ENCODE measurements around the gene DDA1.

Gene DDA1

DNA sequence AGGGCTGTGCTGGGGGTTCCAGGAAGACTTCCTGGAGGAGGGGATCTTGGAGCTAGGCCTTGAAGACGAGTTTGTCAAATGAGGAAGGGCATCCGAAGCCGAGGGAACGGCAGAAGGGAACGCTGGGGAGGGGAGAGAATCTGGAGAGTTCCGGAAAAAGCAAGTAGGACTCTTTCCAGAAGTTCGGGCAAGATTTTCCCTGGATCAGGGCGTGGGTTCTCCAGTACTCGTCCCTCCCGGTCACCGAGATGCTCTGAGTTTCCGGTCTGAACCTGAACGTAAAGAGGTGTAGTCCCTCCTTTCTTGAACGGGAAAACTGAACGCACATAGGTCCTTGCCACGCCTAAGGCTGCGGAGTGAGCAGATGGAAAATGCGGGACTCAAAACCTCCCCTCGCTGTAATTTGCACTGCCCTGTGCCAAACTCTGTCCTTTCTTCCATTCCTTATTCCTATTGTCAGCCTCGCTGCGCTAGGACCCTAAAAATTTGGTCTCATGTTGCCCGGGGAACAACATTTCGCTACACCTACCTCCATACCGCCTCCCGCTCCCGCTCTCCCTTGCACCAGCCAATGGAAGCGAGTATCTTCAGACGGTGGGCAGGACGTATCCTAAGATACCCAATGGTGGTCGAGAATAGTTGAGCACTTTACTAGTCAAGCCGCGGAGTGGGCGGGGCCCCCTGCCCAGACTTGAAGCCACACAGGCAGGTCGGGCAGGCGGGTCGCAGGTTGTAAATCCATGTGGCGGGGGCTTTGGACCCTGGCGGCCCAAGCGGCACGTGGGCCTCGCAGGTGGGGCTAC lies 27.7 kb downstream of the DDA1 start, which contains the start of gene GTPBP3:
Gene GTPBP3 (plus strand): TSS at position 682 of the 803 bp plus-strand sequence. CDS start 59 bp downstream, at position 741.
- Mint-ChIP-seq H3K27me3 (ENCODE audit: low read depth, poor library complexity) (peaks cover 5% of the 10 kb centered on the region), H3K4me3 (peak within 1 kb of the TSS; percentile 96), H3K4me1 (peaks cover 61% of the 10 kb centered on the region), H3K36me3 (ENCODE audit: low read depth) (peaks cover 13% of the 10 kb centered on the region), H3K27ac (peak within 1 kb of the TSS; percentile 93), H3K9me3 (no peaks in the 10 kb centered on the region)
- peak; percentile 96 for DNase-seq
- TF ChIP-seq, protein P1, sequence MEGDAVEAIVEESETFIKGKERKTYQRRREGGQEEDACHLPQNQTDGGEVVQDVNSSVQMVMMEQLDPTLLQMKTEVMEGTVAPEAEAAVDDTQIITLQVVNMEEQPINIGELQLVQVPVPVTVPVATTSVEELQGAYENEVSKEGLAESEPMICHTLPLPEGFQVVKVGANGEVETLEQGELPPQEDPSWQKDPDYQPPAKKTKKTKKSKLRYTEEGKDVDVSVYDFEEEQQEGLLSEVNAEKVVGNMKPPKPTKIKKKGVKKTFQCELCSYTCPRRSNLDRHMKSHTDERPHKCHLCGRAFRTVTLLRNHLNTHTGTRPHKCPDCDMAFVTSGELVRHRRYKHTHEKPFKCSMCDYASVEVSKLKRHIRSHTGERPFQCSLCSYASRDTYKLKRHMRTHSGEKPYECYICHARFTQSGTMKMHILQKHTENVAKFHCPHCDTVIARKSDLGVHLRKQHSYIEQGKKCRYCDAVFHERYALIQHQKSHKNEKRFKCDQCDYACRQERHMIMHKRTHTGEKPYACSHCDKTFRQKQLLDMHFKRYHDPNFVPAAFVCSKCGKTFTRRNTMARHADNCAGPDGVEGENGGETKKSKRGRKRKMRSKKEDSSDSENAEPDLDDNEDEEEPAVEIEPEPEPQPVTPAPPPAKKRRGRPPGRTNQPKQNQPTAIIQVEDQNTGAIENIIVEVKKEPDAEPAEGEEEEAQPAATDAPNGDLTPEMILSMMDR (IDR thresholded peaks at IDR 0.05): no peak

DNA sequence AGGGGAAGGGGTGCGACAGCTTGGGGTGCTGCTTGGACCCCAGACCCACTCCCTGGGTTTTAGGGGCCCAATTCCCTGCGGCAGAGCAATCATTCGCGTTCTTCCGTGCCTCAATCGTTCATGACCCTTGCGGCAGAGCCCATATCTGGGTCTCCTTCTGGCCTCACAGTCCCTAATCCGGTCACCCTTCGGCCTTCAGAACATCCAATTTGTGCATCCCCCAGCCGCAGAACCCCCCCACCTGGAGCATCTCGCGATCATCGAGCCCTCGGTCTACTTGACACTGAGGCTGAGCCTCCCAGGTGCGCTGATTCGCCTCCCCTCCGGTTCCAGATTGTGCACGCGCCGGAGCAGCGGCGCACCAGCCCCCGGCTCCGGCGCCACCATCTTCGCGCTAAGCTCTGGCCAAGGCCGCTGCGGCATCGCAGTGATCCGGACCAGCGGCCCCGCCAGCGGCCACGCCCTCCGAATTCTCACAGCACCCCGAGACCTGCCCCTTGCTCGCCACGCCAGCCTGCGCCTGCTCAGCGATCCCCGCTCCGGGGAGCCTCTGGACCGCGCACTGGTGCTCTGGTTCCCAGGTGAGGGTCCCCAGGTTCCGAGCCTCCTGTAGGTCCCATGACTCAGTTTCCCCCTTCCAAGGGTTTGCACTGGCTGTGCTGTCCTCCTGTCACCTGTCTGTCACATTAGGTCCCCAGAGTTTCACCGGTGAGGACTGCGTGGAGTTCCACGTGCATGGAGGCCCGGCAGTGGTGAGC lies 28.5 kb downstream of the DDA1 start:
- peaks cover 56% of the 10 kb centered on the region for H3K4me1 Mint-ChIP-seq
- H3K4me3 Mint-ChIP-seq: peak overlapping the region; percentile 96
- no peaks in the 10 kb centered on the region for H3K9me3 Mint-ChIP-seq
- DNase-seq: peak; percentile 53
- peaks cover 9% of the 10 kb centered on the region for H3K36me3 Mint-ChIP-seq (ENCODE audit: low read depth)
- TF ChIP-seq, protein P1 (IDR thresholded peaks at IDR 0.05): no peak
- H3K27ac Mint-ChIP-seq: no peak overlapping the region
- peaks cover 7% of the 10 kb centered on the region for H3K27me3 Mint-ChIP-seq (ENCODE audit: low read depth, poor library complexity)

DNA sequence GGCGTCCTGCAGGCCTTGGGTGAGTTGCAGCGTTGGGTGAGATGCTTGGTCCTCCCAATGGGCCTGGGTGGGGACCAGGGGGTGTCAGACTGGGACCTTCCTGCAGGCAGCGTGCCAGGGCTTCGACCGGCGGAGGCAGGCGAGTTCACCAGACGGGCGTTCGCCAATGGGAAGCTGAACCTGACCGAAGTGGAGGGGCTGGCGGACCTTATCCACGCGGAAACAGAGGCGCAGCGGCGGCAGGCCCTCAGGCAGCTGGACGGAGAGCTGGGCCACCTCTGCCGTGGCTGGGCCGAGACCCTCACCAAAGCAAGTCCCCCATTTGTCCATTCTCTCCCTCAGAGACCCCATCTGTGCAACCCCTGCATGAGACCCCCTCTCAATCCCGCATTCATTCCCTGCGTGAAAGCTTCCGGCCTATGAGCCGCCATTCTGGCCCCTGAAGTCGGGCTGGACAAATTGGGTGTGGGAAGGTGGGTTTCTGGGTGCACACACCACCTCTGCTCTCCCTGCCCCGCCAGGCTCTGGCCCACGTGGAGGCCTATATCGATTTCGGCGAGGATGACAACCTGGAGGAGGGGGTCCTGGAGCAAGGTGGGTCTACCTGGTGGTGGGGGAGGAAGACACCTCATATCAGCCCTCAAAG lies 29.2 kb downstream of the DDA1 start:
- TF ChIP-seq, protein P1 (IDR thresholded peaks at IDR 0.05): no peak
- peaks cover 3% of the 10 kb centered on the region for H3K27me3 Mint-ChIP-seq (ENCODE audit: low read depth, poor library complexity)
- peaks cover 6% of the 10 kb centered on the region for H3K36me3 Mint-ChIP-seq (ENCODE audit: low read depth)
- H3K4me1 Mint-ChIP-seq: peaks cover 53% of the 10 kb centered on the region
- H3K9me3 Mint-ChIP-seq: no peaks in the 10 kb centered on the region
- H3K4me3 Mint-ChIP-seq: peak overlapping the region; percentile 96
- DNase-seq: no peak
- no peak overlapping the region for H3K27ac Mint-ChIP-seq

DNA sequence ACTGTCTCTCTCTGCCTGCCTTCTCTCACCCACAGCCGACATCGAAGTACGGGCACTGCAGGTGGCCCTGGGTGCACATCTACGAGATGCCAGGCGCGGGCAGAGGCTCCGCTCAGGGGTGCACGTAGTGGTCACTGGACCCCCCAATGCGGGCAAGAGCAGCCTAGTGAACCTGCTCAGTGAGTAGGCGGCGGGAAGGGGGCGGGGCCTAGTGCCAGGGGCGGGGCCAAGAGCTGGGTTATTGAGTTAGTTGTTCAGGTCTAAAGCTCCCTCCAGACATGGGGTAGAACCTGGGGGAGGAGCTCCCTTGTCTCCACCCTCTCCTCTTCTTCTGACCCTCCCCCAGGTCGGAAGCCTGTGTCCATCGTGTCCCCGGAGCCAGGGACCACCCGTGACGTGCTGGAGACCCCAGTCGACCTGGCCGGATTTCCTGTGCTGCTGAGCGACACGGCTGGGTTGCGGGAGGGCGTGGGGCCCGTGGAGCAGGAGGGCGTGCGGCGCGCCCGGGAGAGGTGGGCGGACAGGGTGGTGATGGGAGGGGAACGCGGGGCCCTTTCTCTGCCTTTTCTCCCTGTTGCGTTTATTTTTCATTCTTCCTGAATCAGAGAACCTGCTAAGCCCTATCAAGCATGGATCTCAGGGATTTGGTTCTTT lies 29.9 kb downstream of the DDA1 start:
- Mint-ChIP-seq H3K27ac (no peak overlapping the region), H3K36me3 (ENCODE audit: low read depth) (peaks cover 6% of the 10 kb centered on the region), H3K27me3 (ENCODE audit: low read depth, poor library complexity) (peaks cover 3% of the 10 kb centered on the region), H3K4me3 (peak overlapping the region; percentile 96), H3K4me1 (peaks cover 48% of the 10 kb centered on the region), H3K9me3 (no peaks in the 10 kb centered on the region)
- peak; percentile 43 for DNase-seq
- TF ChIP-seq, protein P1 (IDR thresholded peaks at IDR 0.05): no peak

DNA sequence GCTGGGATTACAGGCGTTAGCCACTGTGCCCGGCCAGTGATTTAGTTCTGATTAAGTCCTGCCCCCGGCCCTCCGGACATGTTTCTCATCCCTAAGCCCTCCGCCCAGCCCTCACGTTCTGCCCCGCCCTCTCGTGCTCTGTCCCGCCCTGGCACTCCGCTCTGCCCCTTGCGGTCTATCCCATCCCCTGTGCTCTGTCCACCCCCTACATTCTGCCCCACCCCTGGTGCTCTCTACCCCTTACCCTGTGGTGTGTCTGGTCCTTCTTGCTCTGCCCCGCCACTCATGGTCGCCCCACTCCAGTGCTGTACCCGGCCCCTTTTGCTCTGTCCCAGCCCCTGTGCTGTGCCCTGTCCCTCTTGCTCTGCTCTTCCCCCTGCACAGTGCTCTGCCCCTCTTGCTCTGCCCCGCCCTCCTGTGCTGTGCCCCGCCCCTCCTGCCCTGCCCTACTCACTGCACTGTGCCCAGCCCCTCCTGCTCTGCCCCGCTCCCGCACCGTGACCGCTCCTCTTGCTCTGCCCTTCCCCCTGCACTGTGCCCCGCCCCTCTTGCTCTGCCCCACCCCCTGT lies 31.0 kb downstream of the DDA1 start:
- Mint-ChIP-seq H3K36me3 (ENCODE audit: low read depth) (peaks cover 6% of the 10 kb centered on the region), H3K4me1 (peaks cover 40% of the 10 kb centered on the region), H3K27ac (no peak overlapping the region), H3K27me3 (ENCODE audit: low read depth, poor library complexity) (peaks cover 3% of the 10 kb centered on the region), H3K4me3 (peak overlapping the region; percentile 38), H3K9me3 (no peaks in the 10 kb centered on the region)
- TF ChIP-seq, protein P1 (IDR thresholded peaks at IDR 0.05): no peak
- DNase-seq: peak; percentile 54
